Naive thymus-derived CD4-positive, alpha-beta T cell (primary cell): Measurements from ENCODE around the gene RAC2. TPM values are rescaled to one million over a fixed set of nuclear protein-coding genes. Genes with fewer than 3 reads are reported as not detected.
A peak's percentile ranks its signal among the peaks of the same experiment; 100 is the strongest.

Source experiments
- ATAC-seq: fragments of 150-1000 bp; cut with Tn5 transposase; 2 replicates; pipeline ENCODE4 v1.10.0; 2021; ENCODE audit warnings: mild to moderate bottlenecking, moderate library complexity
- CTCF ChIA-PET: fragments of 350-600 bp; sonication (Branson Sonifier 250); formaldehyde crosslinking; loops from one replicate; lab custom pipeline; 2021; ENCODE audit warnings: antibody characterized with exemption; lab: Charles Lee
- POLR2A ChIA-PET: fragments of 350-600 bp; sonication (Branson Sonifier 250); formaldehyde crosslinking; loops from one replicate; lab custom pipeline; 2021; ENCODE audit warnings: antibody characterized with exemption, inconsistent platforms; lab: Charles Lee
- DNase-seq, 9 donors: peaks; one replicate each; pipeline versions ENCODE4 v3.0.0 to v3.0.0-alpha.2; 2020 to 2022; ENCODE audit warnings: mixed read lengths in 1 of 9
- H3K27ac ChIP-seq: one replicate; pipeline ENCODE4 v1.7.0; 2013; ENCODE audit warnings: mild to moderate bottlenecking, low read depth, low read length, moderate library complexity
- H3K27me3 ChIP-seq, 2 donors: one replicate each; pipeline ENCODE4 v1.7.0; 2013; ENCODE audit warnings: low read length in 2 of 2, mild to moderate bottlenecking in 2 of 2, moderate library complexity in 2 of 2; ENCODE audit not compliant: control insufficient read depth in 2 of 2, insufficient read depth in 2 of 2
- H3K36me3 ChIP-seq, 3 experiments: 1 replicate in 2 of 3; 2 replicates in 1 of 3; pipeline ENCODE4 v1.7.0; 2013; ENCODE audit warnings: low read length in 3 of 3, mild to moderate bottlenecking in 3 of 3, moderate library complexity in 1 of 3; ENCODE audit not compliant: insufficient read depth in 3 of 3, control insufficient read depth in 2 of 3
- H3K4me1 ChIP-seq, 2 donors: one replicate each; pipeline ENCODE4 v1.7.0; 2013; ENCODE audit warnings: low read length in 2 of 2, mild to moderate bottlenecking in 2 of 2, moderate library complexity in 1 of 2; ENCODE audit not compliant: control insufficient read depth in 2 of 2, insufficient read depth in 2 of 2
- H3K4me3 ChIP-seq: 2 replicates; pipeline ENCODE4 v1.7.0; 2013; ENCODE audit warnings: mild to moderate bottlenecking, low read length
- H3K9me3 ChIP-seq, 3 experiments: 1 replicate in 2 of 3; 2 replicates in 1 of 3; pipeline ENCODE4 v1.7.0; 2013; ENCODE audit warnings: low read length in 3 of 3; ENCODE audit not compliant: control insufficient read depth in 2 of 3
- H3K27ac Mint-ChIP-seq, 9 donors: one replicate each; pipeline ENCODE4 v1.8.0; 2020 to 2022; ENCODE audit warnings: mixed read lengths in 9 of 9, mild to moderate bottlenecking in 8 of 9, moderate library complexity in 5 of 9, inconsistent platforms in 2 of 9
- H3K27me3 Mint-ChIP-seq, 5 donors: one replicate each; pipeline ENCODE4 v1.8.0; 2021 to 2022; ENCODE audit warnings: mixed read lengths in 5 of 5, mild to moderate bottlenecking in 1 of 5
- H3K36me3 Mint-ChIP-seq, 5 donors: one replicate each; pipeline ENCODE4 v1.8.0; 2020 to 2022; ENCODE audit warnings: mixed read lengths in 5 of 5, mild to moderate bottlenecking in 3 of 5, inconsistent platforms in 1 of 5
- H3K4me1 Mint-ChIP-seq, 7 donors: one replicate each; pipeline ENCODE4 v1.8.0; 2020 to 2022; ENCODE audit warnings: mixed read lengths in 7 of 7, mild to moderate bottlenecking in 3 of 7, inconsistent platforms in 1 of 7
- H3K4me3 Mint-ChIP-seq, 10 donors: one replicate each; pipeline ENCODE4 v1.8.0; 2020 to 2022; ENCODE audit warnings: mild to moderate bottlenecking in 10 of 10, mixed read lengths in 10 of 10, moderate library complexity in 6 of 10, inconsistent platforms in 2 of 10
- H3K9me3 Mint-ChIP-seq, 11 donors: one replicate each; pipeline ENCODE4 v1.8.0; 2020 to 2022; ENCODE audit warnings: mixed read lengths in 11 of 11, mild to moderate bottlenecking in 4 of 11, inconsistent platforms in 1 of 11, moderate library complexity in 1 of 11
- intact Hi-C, 2 donors: fragments of 100-400 bp; cut with micrococcal nuclease; formaldehyde crosslinking; loops; one replicate each; pipeline ENCODE4 v1.15.1; 2023
- polyA plus RNA-seq, 2 donors: library from polyadenylated mRNA; unstranded; fragments of 300-500 nt; fragmentation: Illumina TruSeq; gene quantifications; one replicate each; pipeline ENCODE4 v1.2.3, GENCODE V29; 2021
- total RNA-seq, 6 experiments: library from RNA in 5 of 6; stranded (reverse) in 5 of 6; gene quantifications; 1 replicate in 5 of 6; 2 replicates in 1 of 6; pipeline ENCODE4 v1.2.3 and lab custom pipeline; 2021 to 2026

Gene RAC2
- total and polyA plus RNA-seq, 7 experiments from 2014 or later: 263 to 886 (median 468) TPM

- Mint-ChIP-seq H3K36me3 (peaks cover 0 to 9% (median 6%) of the 10 kb centered on the region in 5 donors), H3K4me3 (peak overlapping the region in 8 of 10 donors; percentile 45 to 82 (median 78)), H3K9me3 (no peaks in the 10 kb centered on the region), H3K27me3 (no peaks in the 10 kb centered on the region), H3K27ac (peak overlapping the region in 4 of 9 donors; percentile 37 to 92 (median 74)), H3K4me1 (peaks cover 11 to 51% (median 27%) of the 10 kb centered on the region in 7 donors)
- intact Hi-C loops: loop anchor here in 1 of 2 donors (1.0 kb wide), 1 partner anchor 9 kb away; no protein-coding TSS in a partner anchor
- Histone ChIP-seq H3K4me1 (peaks cover 14 to 63% of the 10 kb centered on the region in 2 donors), H3K36me3 (no peaks in the 10 kb centered on the region), H3K9me3 (no peaks in the 10 kb centered on the region), H3K27ac (no peak overlapping the region), H3K27me3 (no peaks in the 10 kb centered on the region), H3K4me3 (no peak overlapping the region)
- ChIA-PET CTCF (no interaction called here), POLR2A (interaction anchor here (1.0 kb wide), 1 partner anchor 66 kb away, joined by 3 read pairs; no protein-coding TSS in a partner anchor)
- no peak for ATAC-seq
- DNase-seq: no peak
Observed at GRCh38 chr22:37185646-37186227, 58.3 kb downstream of the RAC2 start.

- ChIA-PET POLR2A (no interaction called here), CTCF (no interaction called here)
- Histone ChIP-seq H3K36me3 (no peaks in the 10 kb centered on the region), H3K4me1 (peaks cover 14 to 63% of the 10 kb centered on the region in 2 donors), H3K4me3 (no peak overlapping the region), H3K27me3 (no peaks in the 10 kb centered on the region), H3K9me3 (no peaks in the 10 kb centered on the region), H3K27ac (no peak overlapping the region)
- DNase-seq (no peak), ATAC-seq (no peak)
- Mint-ChIP-seq H3K36me3 (peaks cover 0 to 6% (median 6%) of the 10 kb centered on the region in 5 donors), H3K9me3 (no peaks in the 10 kb centered on the region), H3K27ac (peak overlapping the region in 4 of 9 donors; percentile 13 to 92 (median 50)), H3K4me1 (peaks cover 11 to 51% (median 27%) of the 10 kb centered on the region in 7 donors), H3K4me3 (peak overlapping the region in 2 of 10 donors; percentile 67 to 80), H3K27me3 (no peaks in the 10 kb centered on the region)
- intact Hi-C loops: no loop called here
Observed at GRCh38 chr22:37184816-37185541, 59.1 kb downstream of the RAC2 start.

GRCh38 chr22:37184380-37184755 is 59.7 kb downstream of the RAC2 start:
- Mint-ChIP-seq H3K4me1 (peaks cover 11 to 48% (median 27%) of the 10 kb centered on the region in 7 donors), H3K36me3 (peaks cover 0 to 5% (median 2%) of the 10 kb centered on the region in 5 donors), H3K27me3 (no peaks in the 10 kb centered on the region), H3K4me3 (no peak overlapping the region), H3K27ac (peak overlapping the region in 1 of 9 donors; percentile 92), H3K9me3 (no peaks in the 10 kb centered on the region)
- ATAC-seq (no peak), DNase-seq (no peak)
- ChIA-PET CTCF (interaction anchor here (0.6 kb wide), 1 partner anchor 700 kb away, joined by 5 read pairs; no protein-coding TSS in a partner anchor), POLR2A (no interaction called here)
- Histone ChIP-seq H3K27me3 (no peaks in the 10 kb centered on the region), H3K4me1 (peaks cover 14 to 62% of the 10 kb centered on the region in 2 donors), H3K4me3 (no peak overlapping the region), H3K9me3 (no peaks in the 10 kb centered on the region), H3K36me3 (no peaks in the 10 kb centered on the region), H3K27ac (no peak overlapping the region)
- intact Hi-C loops: no loop called here

GRCh38 chr22:37183432-37184379 is 60.4 kb downstream of the RAC2 start:
- ChIA-PET CTCF (interaction anchor here (0.6 kb wide), 2 partner anchors 14 to 699 kb away, joined by 4 to 5 read pairs; no protein-coding TSS in a partner anchor), POLR2A (interaction anchor here (0.6 kb wide), 1 partner anchor 276 kb away, joined by 4 read pairs; no protein-coding TSS in a partner anchor)

GRCh38 chr22:37182949-37183245 is 61.2 kb downstream of the RAC2 start:
- Histone ChIP-seq H3K27ac (no peak overlapping the region), H3K9me3 (no peaks in the 10 kb centered on the region), H3K36me3 (no peaks in the 10 kb centered on the region), H3K27me3 (no peaks in the 10 kb centered on the region), H3K4me3 (no peak overlapping the region), H3K4me1 (peaks cover 14 to 48% of the 10 kb centered on the region in 2 donors)
- no peak for ATAC-seq
- ChIA-PET CTCF (no interaction called here), POLR2A (no interaction called here)
- H3K4me1 Mint-ChIP-seq: peaks cover 11 to 38% (median 23%) of the 10 kb centered on the region in 7 donors
- no peak overlapping the region for H3K27ac Mint-ChIP-seq
- H3K36me3 Mint-ChIP-seq: peaks cover 0 to 3% (median 0%) of the 10 kb centered on the region in 5 donors
- intact Hi-C loops: no loop called here
- H3K4me3 Mint-ChIP-seq: no peak overlapping the region
- no peak for DNase-seq
- H3K27me3 Mint-ChIP-seq: peaks cover 0 to under 1% (median 0%) of the 10 kb centered on the region in 5 donors
- H3K9me3 Mint-ChIP-seq: no peaks in the 10 kb centered on the region

More at GRCh38 chr22:37183432-37184379, 60.4 kb downstream of the RAC2 start:
- Mint-ChIP-seq H3K36me3 (peaks cover 0 to 3% (median 0%) of the 10 kb centered on the region in 5 donors), H3K27me3 (no peaks in the 10 kb centered on the region), H3K9me3 (no peaks in the 10 kb centered on the region), H3K27ac (peak overlapping the region in 3 of 9 donors; percentile 34 to 36 (median 35)), H3K4me3 (no peak overlapping the region), H3K4me1 (peaks cover 11 to 42% (median 25%) of the 10 kb centered on the region in 7 donors)
- Histone ChIP-seq H3K36me3 (no peaks in the 10 kb centered on the region), H3K9me3 (no peaks in the 10 kb centered on the region), H3K27ac (no peak overlapping the region), H3K27me3 (no peaks in the 10 kb centered on the region), H3K4me1 (peaks cover 14 to 56% of the 10 kb centered on the region in 2 donors), H3K4me3 (no peak overlapping the region)
- intact Hi-C loops: no loop called here
- no peak for DNase-seq
- no peak for ATAC-seq
